WTC11 (cell line): Measurements from ENCODE around the gene CDA. TPM values are rescaled to one million over a fixed set of nuclear protein-coding genes. Genes with fewer than 3 reads are reported as not detected.

Experiments used
- ATAC-seq: fragments of 200-7000 bp; cut with Tn5 transposase; 2 replicates; pipeline ENCODE4 v1.10.0; 2021; ENCODE audit warnings: mild to moderate bottlenecking, moderate library complexity
- CTCF ChIA-PET: fragments of 300-600 bp; sonication (Branson Sonifier 250); formaldehyde crosslinking; loops from one replicate; lab custom pipeline; 2021; ENCODE audit warnings: antibody characterized with exemption; lab: Charles Lee
- POLR2A ChIA-PET: fragments of 350-600 bp; sonication (Branson Sonifier 250); formaldehyde crosslinking; loops from one replicate; lab custom pipeline; 2021; ENCODE audit warnings: antibody characterized with exemption; lab: Charles Lee
- DNase-seq: peaks from one replicate; pipeline ENCODE4 v3.0.0; 2021; ENCODE audit warnings: low spot score
- H3K27ac Mint-ChIP-seq: 2 replicates; pipeline ENCODE4 v1.8.0; 2021; ENCODE audit warnings: mixed read lengths
- H3K27me3 Mint-ChIP-seq: 2 replicates; pipeline ENCODE4 v1.8.0; 2021; ENCODE audit warnings: low read depth, mild to moderate bottlenecking, moderate library complexity, mixed read lengths
- H3K36me3 Mint-ChIP-seq: 2 replicates; pipeline ENCODE4 v1.8.0; 2021; ENCODE audit warnings: mixed read lengths
- H3K4me1 Mint-ChIP-seq: 2 replicates; pipeline ENCODE4 v1.8.0; 2022; ENCODE audit warnings: mixed read lengths
- H3K4me3 Mint-ChIP-seq: 2 replicates; pipeline ENCODE4 v1.8.0; 2021; ENCODE audit warnings: mild to moderate bottlenecking, moderate library complexity, mixed read lengths
- H3K9me3 Mint-ChIP-seq: 2 replicates; pipeline ENCODE4 v1.8.0; 2021; ENCODE audit warnings: mixed read lengths
- CREB1 ChIP-seq: sonication (generic); formaldehyde crosslinking; IDR thresholded peaks from 2 replicates; pipeline ENCODE4 v1.8.0; 2023; ENCODE audit warnings: mild to moderate bottlenecking, missing genetic modification reagents
- ETV6 ChIP-seq: sonication (generic); formaldehyde crosslinking; IDR thresholded peaks from 2 replicates; pipeline ENCODE4 v1.8.1; 2022; ENCODE audit warnings: mild to moderate bottlenecking, missing genetic modification reagents
- HMGA2 ChIP-seq: fragments of 250-450 bp; sonication (Bioruptor Pico); IDR thresholded peaks from 2 replicates; pipeline ENCODE4 v1.4.0; 2021; ENCODE audit warnings: mild to moderate bottlenecking, moderate library complexity
- IRF2 ChIP-seq: sonication (generic); formaldehyde crosslinking; IDR thresholded peaks from 2 replicates; pipeline ENCODE4 v1.8.0; 2022; ENCODE audit warnings: low read depth, missing genetic modification reagents, borderline replicate concordance
- PRRX2 ChIP-seq: fragments of 250-450 bp; sonication (Bioruptor Pico); IDR thresholded peaks from 2 replicates; pipeline ENCODE4 v1.8.0; 2021; ENCODE audit warnings: mild to moderate bottlenecking
- ZNF219 ChIP-seq: sonication (generic); formaldehyde crosslinking; IDR thresholded peaks from 2 replicates; pipeline ENCODE4 v1.8.0; 2023; ENCODE audit warnings: missing genetic modification reagents, mild to moderate bottlenecking, borderline replicate concordance
- ZNF263 ChIP-seq: sonication (generic); formaldehyde crosslinking; IDR thresholded peaks from 2 replicates; pipeline ENCODE4 v1.8.1; 2022; ENCODE audit warnings: low read depth, mild to moderate bottlenecking, moderate library complexity, missing genetic modification reagents
- ZNF396 ChIP-seq: fragments of 250-450 bp; sonication (Bioruptor Pico); IDR thresholded peaks from 2 replicates; pipeline ENCODE4 v1.8.0; 2021; ENCODE audit warnings: mild to moderate bottlenecking, moderate library complexity, borderline replicate concordance
- ZNF416 ChIP-seq: fragments of 250-450 bp; sonication (Bioruptor Pico); IDR thresholded peaks from 2 replicates; pipeline ENCODE4 v1.9.0; 2021; ENCODE audit warnings: mild to moderate bottlenecking, inconsistent platforms
- ZNF671 ChIP-seq: fragments of 250-450 bp; sonication (Bioruptor Pico); IDR thresholded peaks from 2 replicates; pipeline ENCODE4 v1.8.0; 2021; ENCODE audit warnings: mild to moderate bottlenecking
- total RNA-seq: library from RNA; stranded (reverse); gene quantifications from 3 replicates; pipeline ENCODE4 v1.2.3, GENCODE V29; 2021
- TF ChIP-seq, protein P1 (sequence below): sonication (generic); formaldehyde crosslinking; IDR thresholded peaks from 2 replicates; pipeline ENCODE4 v1.8.0; 2022; ENCODE audit warnings: mild to moderate bottlenecking, missing genetic modification reagents
- TF ChIP-seq, protein P2 (sequence below): sonication (generic); formaldehyde crosslinking; IDR thresholded peaks from 2 replicates; pipeline ENCODE4 v1.8.1; 2022; ENCODE audit warnings: low read depth, missing genetic modification reagents, borderline replicate concordance
- TF ChIP-seq, protein P3 (sequence below): sonication (generic); formaldehyde crosslinking; IDR thresholded peaks from 2 replicates; pipeline ENCODE4 v1.8.1; 2022; ENCODE audit warnings: low read depth, mild to moderate bottlenecking, moderate library complexity, missing genetic modification reagents, borderline replicate concordance
- TF ChIP-seq, protein P4 (sequence below): sonication (generic); formaldehyde crosslinking; IDR thresholded peaks from 2 replicates; pipeline ENCODE4 v1.8.0; 2022; ENCODE audit warnings: mild to moderate bottlenecking, missing genetic modification reagents
- TF ChIP-seq, protein P5 (sequence below): fragments of 200-600 bp; IDR thresholded peaks from 2 replicates; pipeline ENCODE4 v1.8.0; 2022; ENCODE audit warnings: antibody characterized with exemption
- TF ChIP-seq, protein P6 (sequence below): sonication (generic); formaldehyde crosslinking; conservative IDR thresholded peaks from 2 replicates; pipeline ENCODE4 v1.8.1; 2023; ENCODE audit warnings: mild to moderate bottlenecking, low read depth, missing genetic modification reagents, moderate library complexity
- TF ChIP-seq, protein P7 (sequence below): sonication (generic); formaldehyde crosslinking; IDR thresholded peaks from 2 replicates; pipeline ENCODE4 v1.8.1; 2022; ENCODE audit warnings: mild to moderate bottlenecking, moderate library complexity, missing genetic modification reagents
- TF ChIP-seq, protein P8 (sequence below): sonication (generic); formaldehyde crosslinking; IDR thresholded peaks from 2 replicates; pipeline ENCODE4 v1.8.0; 2023; ENCODE audit warnings: missing genetic modification reagents

Gene CDA
- total RNA-seq, 1 experiment from 2014 or later = 12.5 TPM

DNA sequence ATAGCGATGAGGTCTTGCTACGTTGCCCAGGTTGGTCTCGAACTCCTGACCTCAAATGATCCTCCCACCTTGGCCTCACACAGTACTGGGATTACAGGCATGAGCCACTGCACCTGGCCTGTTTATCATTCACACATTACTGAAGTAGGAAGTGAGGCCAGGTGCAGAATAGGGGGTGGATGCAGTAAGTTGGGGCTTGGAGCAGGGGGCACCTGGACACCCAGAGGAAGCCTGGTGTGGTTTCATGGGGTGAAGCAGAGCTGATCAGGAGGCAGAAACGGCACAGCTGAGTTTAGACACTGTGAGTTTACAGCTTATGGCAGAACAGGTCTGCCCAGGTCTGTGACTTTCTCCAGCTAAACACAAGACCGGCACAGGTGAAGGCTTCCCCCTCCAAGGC lies 4.9 kb downstream of the CDA start (continued):
- TF ChIP-seq, protein P1, sequence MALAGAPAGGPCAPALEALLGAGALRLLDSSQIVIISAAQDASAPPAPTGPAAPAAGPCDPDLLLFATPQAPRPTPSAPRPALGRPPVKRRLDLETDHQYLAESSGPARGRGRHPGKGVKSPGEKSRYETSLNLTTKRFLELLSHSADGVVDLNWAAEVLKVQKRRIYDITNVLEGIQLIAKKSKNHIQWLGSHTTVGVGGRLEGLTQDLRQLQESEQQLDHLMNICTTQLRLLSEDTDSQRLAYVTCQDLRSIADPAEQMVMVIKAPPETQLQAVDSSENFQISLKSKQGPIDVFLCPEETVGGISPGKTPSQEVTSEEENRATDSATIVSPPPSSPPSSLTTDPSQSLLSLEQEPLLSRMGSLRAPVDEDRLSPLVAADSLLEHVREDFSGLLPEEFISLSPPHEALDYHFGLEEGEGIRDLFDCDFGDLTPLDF (CRISPR knock-in tag) = no peak
- TF ChIP-seq IRF2 (CRISPR knock-in tag) (no peak), ETV6 (CRISPR knock-in tag) (no peak), ZNF263 (CRISPR knock-in tag) (no peak)
- TF ChIP-seq, all 79 proteins: peak for 0

DNA sequence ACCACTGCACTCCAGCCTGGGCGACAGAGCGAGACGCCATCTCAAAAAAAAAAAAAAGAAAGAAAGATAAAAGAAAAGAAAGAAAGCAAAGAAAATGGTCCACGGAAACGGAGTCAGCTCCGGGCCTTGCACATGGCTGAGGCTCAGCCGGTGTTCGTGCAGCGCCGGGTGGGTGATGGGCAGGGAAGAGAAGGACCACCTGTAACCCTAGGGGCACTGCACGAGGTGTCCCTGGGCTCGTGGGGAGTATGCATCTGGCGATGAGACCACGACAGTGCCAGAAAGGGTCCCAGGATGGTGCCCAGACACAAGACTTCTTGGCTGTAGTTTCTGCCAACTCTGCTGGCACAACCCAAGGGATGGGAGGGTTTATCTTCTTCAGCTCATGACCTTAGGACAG lies 5.8 kb downstream of the CDA start:
- TF ChIP-seq, protein P2, sequence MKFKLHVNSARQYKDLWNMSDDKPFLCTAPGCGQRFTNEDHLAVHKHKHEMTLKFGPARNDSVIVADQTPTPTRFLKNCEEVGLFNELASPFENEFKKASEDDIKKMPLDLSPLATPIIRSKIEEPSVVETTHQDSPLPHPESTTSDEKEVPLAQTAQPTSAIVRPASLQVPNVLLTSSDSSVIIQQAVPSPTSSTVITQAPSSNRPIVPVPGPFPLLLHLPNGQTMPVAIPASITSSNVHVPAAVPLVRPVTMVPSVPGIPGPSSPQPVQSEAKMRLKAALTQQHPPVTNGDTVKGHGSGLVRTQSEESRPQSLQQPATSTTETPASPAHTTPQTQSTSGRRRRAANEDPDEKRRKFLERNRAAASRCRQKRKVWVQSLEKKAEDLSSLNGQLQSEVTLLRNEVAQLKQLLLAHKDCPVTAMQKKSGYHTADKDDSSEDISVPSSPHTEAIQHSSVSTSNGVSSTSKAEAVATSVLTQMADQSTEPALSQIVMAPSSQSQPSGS (CRISPR knock-in tag) = no peak
- no peak for TF ChIP-seq ZNF416 (CRISPR knock-in tag)
- no peak for TF ChIP-seq ZNF219 (CRISPR knock-in tag)
- TF ChIP-seq, protein P3, sequence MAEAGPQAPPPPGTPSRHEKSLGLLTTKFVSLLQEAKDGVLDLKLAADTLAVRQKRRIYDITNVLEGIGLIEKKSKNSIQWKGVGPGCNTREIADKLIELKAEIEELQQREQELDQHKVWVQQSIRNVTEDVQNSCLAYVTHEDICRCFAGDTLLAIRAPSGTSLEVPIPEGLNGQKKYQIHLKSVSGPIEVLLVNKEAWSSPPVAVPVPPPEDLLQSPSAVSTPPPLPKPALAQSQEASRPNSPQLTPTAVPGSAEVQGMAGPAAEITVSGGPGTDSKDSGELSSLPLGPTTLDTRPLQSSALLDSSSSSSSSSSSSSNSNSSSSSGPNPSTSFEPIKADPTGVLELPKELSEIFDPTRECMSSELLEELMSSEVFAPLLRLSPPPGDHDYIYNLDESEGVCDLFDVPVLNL (CRISPR knock-in tag) = no peak
- TF ChIP-seq ZNF263 (CRISPR knock-in tag) = no peak
- TF ChIP-seq PRRX2 = no peak
- TF ChIP-seq, protein P1 (CRISPR knock-in tag) = no peak
- TF ChIP-seq CREB1 (CRISPR knock-in tag) = no peak
- TF ChIP-seq, protein P4, sequence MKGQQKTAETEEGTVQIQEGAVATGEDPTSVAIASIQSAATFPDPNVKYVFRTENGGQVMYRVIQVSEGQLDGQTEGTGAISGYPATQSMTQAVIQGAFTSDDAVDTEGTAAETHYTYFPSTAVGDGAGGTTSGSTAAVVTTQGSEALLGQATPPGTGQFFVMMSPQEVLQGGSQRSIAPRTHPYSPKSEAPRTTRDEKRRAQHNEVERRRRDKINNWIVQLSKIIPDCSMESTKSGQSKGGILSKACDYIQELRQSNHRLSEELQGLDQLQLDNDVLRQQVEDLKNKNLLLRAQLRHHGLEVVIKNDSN (CRISPR knock-in tag) = no peak
- no peak for TF ChIP-seq ZNF396 (CRISPR knock-in tag)
- no peak for TF ChIP-seq ZNF671 (CRISPR knock-in tag)
- TF ChIP-seq, all 79 proteins: peak for 0
- H3K4me3 Mint-ChIP-seq = no peak overlapping the region
- H3K9me3 Mint-ChIP-seq = peaks cover 6% of the 10 kb centered on the region
- DNase-seq = no peak
- POLR2A ChIA-PET = no interaction called here
- peaks cover 18% of the 10 kb centered on the region for H3K4me1 Mint-ChIP-seq
- ATAC-seq = no peak
- CTCF ChIA-PET = interaction anchor here (2.0 to 3.2 kb wide), 3 partner anchors 20 to 39 kb away, joined by 7 to 15 read pairs (median 10); no protein-coding TSS in a partner anchor
- no peaks in the 10 kb centered on the region for H3K36me3 Mint-ChIP-seq
- H3K27me3 Mint-ChIP-seq = no peaks in the 10 kb centered on the region; the same call in 1 of the 2 replicates
- H3K27ac Mint-ChIP-seq = no peak overlapping the region

DNA sequence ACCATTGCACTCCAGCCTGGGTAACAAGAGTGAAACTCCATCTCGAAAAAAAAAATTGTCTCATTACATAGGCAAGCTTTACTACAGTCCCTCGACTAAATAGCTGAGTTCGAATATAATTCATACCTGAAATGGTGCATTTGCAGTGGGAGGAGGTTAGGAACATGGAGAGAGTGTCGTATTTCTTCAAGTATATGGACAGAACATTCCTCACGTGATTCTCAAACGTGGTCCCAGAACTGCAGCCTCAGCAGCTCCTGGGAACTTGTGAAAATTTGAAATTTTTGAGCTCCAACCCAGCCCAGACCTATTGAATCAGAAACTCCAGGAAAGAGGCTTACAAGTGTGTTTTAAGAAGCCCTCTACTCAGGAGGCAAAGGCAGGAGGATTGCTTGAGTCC lies 7.2 kb downstream of the CDA start:
- ChIA-PET CTCF (interaction anchor here (0.6 to 3.2 kb wide), 4 partner anchors 21 to 165 kb away, joined by 3 to 15 read pairs (median 8); no protein-coding TSS in a partner anchor), POLR2A (no interaction called here)
- H3K27ac Mint-ChIP-seq = no peak overlapping the region

More for the DNA sequence above, 7.2 kb downstream of the CDA start:
- DNase-seq (no peak), ATAC-seq (no peak)
- Mint-ChIP-seq H3K36me3 (no peaks in the 10 kb centered on the region), H3K27me3 (no peaks in the 10 kb centered on the region; the same call in 1 of the 2 replicates), H3K9me3 (peaks cover 6% of the 10 kb centered on the region), H3K4me1 (peaks cover 12% of the 10 kb centered on the region), H3K4me3 (no peak overlapping the region)
- TF ChIP-seq, protein P5, sequence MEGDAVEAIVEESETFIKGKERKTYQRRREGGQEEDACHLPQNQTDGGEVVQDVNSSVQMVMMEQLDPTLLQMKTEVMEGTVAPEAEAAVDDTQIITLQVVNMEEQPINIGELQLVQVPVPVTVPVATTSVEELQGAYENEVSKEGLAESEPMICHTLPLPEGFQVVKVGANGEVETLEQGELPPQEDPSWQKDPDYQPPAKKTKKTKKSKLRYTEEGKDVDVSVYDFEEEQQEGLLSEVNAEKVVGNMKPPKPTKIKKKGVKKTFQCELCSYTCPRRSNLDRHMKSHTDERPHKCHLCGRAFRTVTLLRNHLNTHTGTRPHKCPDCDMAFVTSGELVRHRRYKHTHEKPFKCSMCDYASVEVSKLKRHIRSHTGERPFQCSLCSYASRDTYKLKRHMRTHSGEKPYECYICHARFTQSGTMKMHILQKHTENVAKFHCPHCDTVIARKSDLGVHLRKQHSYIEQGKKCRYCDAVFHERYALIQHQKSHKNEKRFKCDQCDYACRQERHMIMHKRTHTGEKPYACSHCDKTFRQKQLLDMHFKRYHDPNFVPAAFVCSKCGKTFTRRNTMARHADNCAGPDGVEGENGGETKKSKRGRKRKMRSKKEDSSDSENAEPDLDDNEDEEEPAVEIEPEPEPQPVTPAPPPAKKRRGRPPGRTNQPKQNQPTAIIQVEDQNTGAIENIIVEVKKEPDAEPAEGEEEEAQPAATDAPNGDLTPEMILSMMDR = no peak
- TF ChIP-seq ETV6 (CRISPR knock-in tag) (no peak), HMGA2 (CRISPR knock-in tag) (no peak)
- TF ChIP-seq, protein P6, sequence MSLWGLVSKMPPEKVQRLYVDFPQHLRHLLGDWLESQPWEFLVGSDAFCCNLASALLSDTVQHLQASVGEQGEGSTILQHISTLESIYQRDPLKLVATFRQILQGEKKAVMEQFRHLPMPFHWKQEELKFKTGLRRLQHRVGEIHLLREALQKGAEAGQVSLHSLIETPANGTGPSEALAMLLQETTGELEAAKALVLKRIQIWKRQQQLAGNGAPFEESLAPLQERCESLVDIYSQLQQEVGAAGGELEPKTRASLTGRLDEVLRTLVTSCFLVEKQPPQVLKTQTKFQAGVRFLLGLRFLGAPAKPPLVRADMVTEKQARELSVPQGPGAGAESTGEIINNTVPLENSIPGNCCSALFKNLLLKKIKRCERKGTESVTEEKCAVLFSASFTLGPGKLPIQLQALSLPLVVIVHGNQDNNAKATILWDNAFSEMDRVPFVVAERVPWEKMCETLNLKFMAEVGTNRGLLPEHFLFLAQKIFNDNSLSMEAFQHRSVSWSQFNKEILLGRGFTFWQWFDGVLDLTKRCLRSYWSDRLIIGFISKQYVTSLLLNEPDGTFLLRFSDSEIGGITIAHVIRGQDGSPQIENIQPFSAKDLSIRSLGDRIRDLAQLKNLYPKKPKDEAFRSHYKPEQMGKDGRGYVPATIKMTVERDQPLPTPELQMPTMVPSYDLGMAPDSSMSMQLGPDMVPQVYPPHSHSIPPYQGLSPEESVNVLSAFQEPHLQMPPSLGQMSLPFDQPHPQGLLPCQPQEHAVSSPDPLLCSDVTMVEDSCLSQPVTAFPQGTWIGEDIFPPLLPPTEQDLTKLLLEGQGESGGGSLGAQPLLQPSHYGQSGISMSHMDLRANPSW (CRISPR knock-in tag) = no peak
- TF ChIP-seq, protein P7, sequence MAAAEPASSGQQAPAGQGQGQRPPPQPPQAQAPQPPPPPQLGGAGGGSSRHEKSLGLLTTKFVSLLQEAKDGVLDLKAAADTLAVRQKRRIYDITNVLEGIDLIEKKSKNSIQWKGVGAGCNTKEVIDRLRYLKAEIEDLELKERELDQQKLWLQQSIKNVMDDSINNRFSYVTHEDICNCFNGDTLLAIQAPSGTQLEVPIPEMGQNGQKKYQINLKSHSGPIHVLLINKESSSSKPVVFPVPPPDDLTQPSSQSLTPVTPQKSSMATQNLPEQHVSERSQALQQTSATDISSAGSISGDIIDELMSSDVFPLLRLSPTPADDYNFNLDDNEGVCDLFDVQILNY = no peak
- TF ChIP-seq, protein P8, sequence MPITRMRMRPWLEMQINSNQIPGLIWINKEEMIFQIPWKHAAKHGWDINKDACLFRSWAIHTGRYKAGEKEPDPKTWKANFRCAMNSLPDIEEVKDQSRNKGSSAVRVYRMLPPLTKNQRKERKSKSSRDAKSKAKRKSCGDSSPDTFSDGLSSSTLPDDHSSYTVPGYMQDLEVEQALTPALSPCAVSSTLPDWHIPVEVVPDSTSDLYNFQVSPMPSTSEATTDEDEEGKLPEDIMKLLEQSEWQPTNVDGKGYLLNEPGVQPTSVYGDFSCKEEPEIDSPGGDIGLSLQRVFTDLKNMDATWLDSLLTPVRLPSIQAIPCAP = no peak
